DOHH2 (cell line): ENCODE data around the gene STUB1.

ENCODE experiments used
- EZH2phosphoT487 ChIP-seq: fragments of 200-600 bp; sonication (generic); IDR thresholded peaks from 2 replicates; pipeline ENCODE4 v1.6.1; 2017; ENCODE audit warnings: borderline replicate concordance, mild to moderate bottlenecking, antibody characterized with exemption, low read length, moderate library complexity, mixed read lengths
- TF ChIP-seq, protein P1 (sequence below): fragments of 200-600 bp; sonication (generic); IDR thresholded peaks from one replicate; pipeline ENCODE4 v1.5.1; 2014; ENCODE audit warnings: antibody characterized with exemption, mild to moderate bottlenecking, low read depth, low read length; ENCODE audit not compliant: poor library complexity, severe bottlenecking

- TF ChIP-seq, protein P1, sequence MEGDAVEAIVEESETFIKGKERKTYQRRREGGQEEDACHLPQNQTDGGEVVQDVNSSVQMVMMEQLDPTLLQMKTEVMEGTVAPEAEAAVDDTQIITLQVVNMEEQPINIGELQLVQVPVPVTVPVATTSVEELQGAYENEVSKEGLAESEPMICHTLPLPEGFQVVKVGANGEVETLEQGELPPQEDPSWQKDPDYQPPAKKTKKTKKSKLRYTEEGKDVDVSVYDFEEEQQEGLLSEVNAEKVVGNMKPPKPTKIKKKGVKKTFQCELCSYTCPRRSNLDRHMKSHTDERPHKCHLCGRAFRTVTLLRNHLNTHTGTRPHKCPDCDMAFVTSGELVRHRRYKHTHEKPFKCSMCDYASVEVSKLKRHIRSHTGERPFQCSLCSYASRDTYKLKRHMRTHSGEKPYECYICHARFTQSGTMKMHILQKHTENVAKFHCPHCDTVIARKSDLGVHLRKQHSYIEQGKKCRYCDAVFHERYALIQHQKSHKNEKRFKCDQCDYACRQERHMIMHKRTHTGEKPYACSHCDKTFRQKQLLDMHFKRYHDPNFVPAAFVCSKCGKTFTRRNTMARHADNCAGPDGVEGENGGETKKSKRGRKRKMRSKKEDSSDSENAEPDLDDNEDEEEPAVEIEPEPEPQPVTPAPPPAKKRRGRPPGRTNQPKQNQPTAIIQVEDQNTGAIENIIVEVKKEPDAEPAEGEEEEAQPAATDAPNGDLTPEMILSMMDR = no peak
- TF ChIP-seq EZH2phosphoT487 = no peak
Observed at GRCh38 chr16:675884-676564, 4.2 kb upstream of the STUB1 start.
